T-helper 22 cell (primary cell): Measurements from ENCODE around the gene CRADD.
"Not testable (repeated sequence)": the region's sequence is repeated elsewhere in the genome, so short reads cannot be mapped to it uniquely, and the experiment has no call there.

Experiments used
- DNase-seq: peaks from one replicate; pipeline ENCODE4 v3.0.0-alpha.2; 2020; ENCODE audit warnings: low read depth

CRADD gene

GRCh38 chr12:93737457-93738198 is 60.5 kb downstream of the CRADD start:
- no peak for DNase-seq

GRCh38 chr12:93738199-93739058 is 61.3 kb downstream of the CRADD start:
- DNase-seq, result no peak

- DNase-seq, result no peak
Measured at GRCh38 chr12:93740751-93741150, 63.6 kb downstream of the CRADD start.

GRCh38 chr12:93741659-93742109 is 64.5 kb downstream of the CRADD start:
- DNase-seq, result no peak

GRCh38 chr12:93742110-93742934 is 65.1 kb downstream of the CRADD start:
- DNase-seq, result peak; percentile 14

GRCh38 chr12:93743229-93743998 is 66.2 kb downstream of the CRADD start:
- DNase-seq, result no peak

- no peak for DNase-seq
Measured at GRCh38 chr12:93743999-93744689, 67.0 kb downstream of the CRADD start.

- no peak for DNase-seq
Measured at GRCh38 chr12:93745286-93745685, 68.1 kb downstream of the CRADD start.

GRCh38 chr12:93746572-93747168 is 69.5 kb downstream of the CRADD start:
- no peak for DNase-seq

- DNase-seq, result no peak
Measured at GRCh38 chr12:93748672-93749383, 71.7 kb downstream of the CRADD start.

- no peak for DNase-seq
Measured at GRCh38 chr12:93749515-93749914, 72.3 kb downstream of the CRADD start.

GRCh38 chr12:93750056-93750455 is 72.9 kb downstream of the CRADD start:
- DNase-seq, result no peak

- DNase-seq, result no peak
Measured at GRCh38 chr12:93751864-93752610, 74.9 kb downstream of the CRADD start.

- no peak for DNase-seq
Measured at GRCh38 chr12:93753285-93753684, 76.1 kb downstream of the CRADD start.

- DNase-seq, result no peak
Measured at GRCh38 chr12:93753838-93754429, 76.8 kb downstream of the CRADD start.

- DNase-seq, result not testable (repeated sequence)
Measured at GRCh38 chr12:93754859-93755258, 77.7 kb downstream of the CRADD start.

GRCh38 chr12:93756288-93756687 is 79.1 kb downstream of the CRADD start:
- DNase-seq, result no peak

- DNase-seq, result no peak
Measured at GRCh38 chr12:93757792-93758694, 80.9 kb downstream of the CRADD start.
